B cell (primary cell): ENCODE measurements around the gene KDM4E. TPM values are rescaled to one million over a fixed set of nuclear protein-coding genes. Genes with fewer than 3 reads are reported as not detected.
A peak's percentile ranks its signal among the peaks of the same experiment; 100 is the strongest.

Source experiments
- ATAC-seq: fragments of 200-7000 bp; cut with Tn5 transposase; one replicate; pipeline ENCODE4 v1.10.0; 2021; ENCODE audit warnings: low read depth, mild to moderate bottlenecking, moderate number of reproducible peaks, moderate library complexity
- CTCF ChIA-PET: fragments of 350-600 bp; sonication (Branson Sonifier 250); formaldehyde crosslinking; loops from one replicate; lab custom pipeline; 2021; ENCODE audit warnings: antibody characterized with exemption, inconsistent platforms; lab: Charles Lee
- POLR2A ChIA-PET: fragments of 350-600 bp; sonication (Branson Sonifier 250); formaldehyde crosslinking; loops from one replicate; lab custom pipeline; 2021; ENCODE audit warnings: antibody characterized with exemption; lab: Charles Lee
- DNase-seq: peaks from one replicate; pipeline ENCODE4 v3.0.0; 2013
- H2AFZ ChIP-seq: 2 replicates; pipeline ENCODE4 v1.6.1; 2012; ENCODE audit warnings: mild to moderate bottlenecking, low read depth, low read length; ENCODE audit not compliant: insufficient read depth, poor library complexity, severe bottlenecking
- H3K27ac ChIP-seq, 2 donors: 1 replicate in 1 of 2; 2 replicates in 1 of 2; pipeline ENCODE4 v1.5.1; 2012 to 2013; ENCODE audit warnings: low read length in 2 of 2, mild to moderate bottlenecking in 2 of 2, moderate library complexity in 1 of 2
- H3K27me3 ChIP-seq, 4 experiments: fragments of 200-600 bp in 1 of 4; sonication (generic) in 1 of 4; replicated peaks in 1 of 4; 1 replicate in 2 of 4; 2 replicates in 2 of 4; pipeline versions ENCODE4 v1.6.1 to v1.7.0; 2013 to 2016; ENCODE audit warnings: low read length in 3 of 4, mild to moderate bottlenecking in 2 of 4, mixed read lengths in 1 of 4, moderate library complexity in 1 of 4; ENCODE audit not compliant: insufficient read depth in 4 of 4, control insufficient read depth in 3 of 4; ENCODE audit errors: control extremely low read depth in 1 of 4
- H3K36me3 ChIP-seq, 2 experiments: replicated peaks in 1 of 2; 1 replicate in 1 of 2; 2 replicates in 1 of 2; pipeline versions ENCODE4 v1.6.1 to v1.7.1; 2013; ENCODE audit warnings: low read length in 1 of 2; ENCODE audit not compliant: insufficient read depth in 2 of 2, control insufficient read depth in 1 of 2; ENCODE audit errors: control extremely low read depth in 1 of 2, extremely low read depth in 1 of 2
- H3K4me1 ChIP-seq, 2 donors: fragments of 200-600 bp in 1 of 2; sonication (generic) in 1 of 2; 1 replicate in 1 of 2; 2 replicates in 1 of 2; pipeline versions ENCODE4 v1.5.1 to v1.6.1; 2013 to 2017; ENCODE audit warnings: low read length in 2 of 2; ENCODE audit not compliant: control insufficient read depth in 2 of 2, insufficient read depth in 2 of 2
- H3K4me2 ChIP-seq: replicated peaks from 2 replicates; pipeline ENCODE3; 2012; ENCODE audit warnings: mild to moderate bottlenecking, low read depth, low read length; ENCODE audit not compliant: poor library complexity, severe bottlenecking
- H3K4me3 ChIP-seq, 5 experiments: fragments of 200-600 bp in 1 of 5; sonication (generic) in 1 of 5; 1 replicate in 3 of 5; 2 replicates in 2 of 5; pipeline versions ENCODE4 v1.5.1 to v1.7.0; 2011 to 2016; ENCODE audit warnings: low read length in 4 of 5, mild to moderate bottlenecking in 4 of 5, low read depth in 2 of 5, control low read depth in 1 of 5, moderate library complexity in 1 of 5; ENCODE audit not compliant: insufficient read depth in 1 of 5; ENCODE audit errors: control extremely low read depth in 1 of 5, extremely low read depth in 1 of 5
- H3K79me2 ChIP-seq: fragments of 200-600 bp; sonication (generic); one replicate; pipeline ENCODE4 v1.6.0; 2016; ENCODE audit warnings: low read length; ENCODE audit not compliant: control insufficient read depth, insufficient read depth
- H3K9ac ChIP-seq: fragments of 200-600 bp; sonication (generic); 2 replicates; pipeline ENCODE4 v1.6.1; 2017; ENCODE audit warnings: mild to moderate bottlenecking, low read length, moderate library complexity
- H3K9me3 ChIP-seq, 3 donors: one replicate each; pipeline versions ENCODE4 v1.6.1 to v1.7.1; 2013; ENCODE audit warnings: low read length in 2 of 3; ENCODE audit not compliant: control insufficient read depth in 2 of 3, insufficient read depth in 1 of 3; ENCODE audit errors: control extremely low read depth in 1 of 3
- H4K20me1 ChIP-seq: 2 replicates; pipeline ENCODE4 v1.6.0; 2012; ENCODE audit warnings: mild to moderate bottlenecking, low read length; ENCODE audit not compliant: insufficient read depth, control insufficient read depth, poor library complexity, severe bottlenecking
- H3K27ac Mint-ChIP-seq: one replicate; pipeline ENCODE4 v1.8.0; 2021; ENCODE audit warnings: mixed read lengths
- H3K27me3 Mint-ChIP-seq: one replicate; pipeline ENCODE4 v1.8.0; 2021; ENCODE audit warnings: mixed read lengths
- H3K4me1 Mint-ChIP-seq: one replicate; pipeline ENCODE4 v1.8.0; 2021; ENCODE audit warnings: mixed read lengths
- H3K4me3 Mint-ChIP-seq: one replicate; pipeline ENCODE4 v1.8.0; 2021; ENCODE audit warnings: mixed read lengths
- H3K9me3 Mint-ChIP-seq: one replicate; pipeline ENCODE4 v1.8.0; 2022; ENCODE audit warnings: mixed read lengths; ENCODE audit not compliant: insufficient read depth
- CTCF ChIP-seq: fragments of 200-600 bp; IDR thresholded peaks from one replicate; pipeline ENCODE4 v1.8.0; 2022; ENCODE audit warnings: antibody characterized with exemption, mild to moderate bottlenecking
- EZH2 ChIP-seq: IDR thresholded peaks from 2 replicates; pipeline ENCODE4 v1.6.1; 2012; ENCODE audit warnings: borderline replicate concordance, low read depth, mild to moderate bottlenecking, moderate library complexity, low read length; ENCODE audit not compliant: insufficient read depth, poor library complexity, severe bottlenecking
- WGBS: methylation state at CpG from one replicate; pipeline ENCODE4 v1.1.5; 2013; ENCODE audit warnings: missing lambda C conversion rate; ENCODE audit not compliant: insufficient coverage; 5-methylcytosine and 5-hydroxymethylcytosine counted together
- intact Hi-C: fragments of 100-400 bp; cut with micrococcal nuclease; formaldehyde crosslinking; loops from one replicate; pipeline ENCODE4 v1.10.0; 2022
- polyA plus RNA-seq: library from polyadenylated mRNA; depleted of rRNA; stranded (reverse); fragments of >200 nt; gene quantifications from 2 replicates; pipeline ENCODE4 v1.2.3, GENCODE V29; 2012
- total RNA-seq, 2 donors: library from RNA; stranded (reverse); fragments of 120-200 nt in 1 of 2; gene quantifications; 1 replicate in 1 of 2; 2 replicates in 1 of 2; pipeline versions ENCODE4 v1.2.3 to v1.2.4, GENCODE V29; 2013 to 2022

The KDM4E gene
- total and polyA plus RNA-seq, 2 donors (not counting 1 experiment from before 2014, with no cell fraction given) = not detected

DNA sequence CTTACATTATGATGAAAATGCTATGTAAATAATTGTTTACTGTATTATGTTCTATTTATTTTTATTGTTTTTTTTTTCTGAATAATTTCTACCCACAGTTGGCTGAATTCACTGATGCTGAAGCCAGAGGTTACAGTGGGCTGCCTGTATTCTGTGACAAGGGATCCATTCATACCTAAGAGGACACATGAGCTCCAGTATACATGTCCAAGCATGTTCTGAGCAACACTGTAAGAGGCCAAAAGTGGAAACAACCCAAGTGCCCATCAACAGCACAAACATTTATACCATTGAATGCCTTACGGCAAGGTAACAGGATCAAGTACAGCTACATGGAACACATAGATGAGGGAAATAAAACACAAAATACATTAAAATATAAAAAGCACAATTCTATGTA lies 40.3 kb downstream of the KDM4E start:
- ChIA-PET POLR2A (interaction anchor here (1.4 kb wide), 1 partner anchor 24 kb away, joined by 3 read pairs; no protein-coding TSS in a partner anchor), CTCF (interaction anchor here (2.9 to 6.6 kb wide), 2 partner anchors 85 to 92 kb away, joined by 14 to 106 read pairs; partner anchors contain the start of genes CWC15 and KDM4D)
- Histone ChIP-seq H2AFZ (no peak overlapping the region), H3K9me3 (no peaks in the 10 kb centered on the region), H3K27ac (no peak overlapping the region), H3K4me3 (no peak overlapping the region), H3K4me2 (no peak overlapping the region), H3K9ac (no peak overlapping the region), H4K20me1 (peaks cover 1% of the 10 kb centered on the region), H3K27me3 (no peaks in the 10 kb centered on the region), H3K36me3 (peaks cover 0 to 1% of the 10 kb centered on the region in 2 experiments), H3K4me1 (peaks cover 10 to 17% of the 10 kb centered on the region in 2 donors), H3K79me2 (peaks cover 27% of the 10 kb centered on the region)
- DNase-seq = no peak
- WGBS = no CpG with 5 or more reads among the region's 1 CpG
- intact Hi-C loops = loop anchor here (5.0 kb wide), 1 partner anchor 1868 kb away; the partner anchor contains the start of gene SLC36A4
- no peaks in the 10 kb centered on the region for H3K9me3 Mint-ChIP-seq
- ATAC-seq = no peak
- TF ChIP-seq CTCF = no peak
- TF ChIP-seq EZH2 = no peak
- H3K4me1 Mint-ChIP-seq = peaks cover 16% of the 10 kb centered on the region
- H3K27me3 Mint-ChIP-seq = peaks cover 2% of the 10 kb centered on the region
- no peak overlapping the region for H3K4me3 Mint-ChIP-seq
- H3K27ac Mint-ChIP-seq = no peak overlapping the region

DNA sequence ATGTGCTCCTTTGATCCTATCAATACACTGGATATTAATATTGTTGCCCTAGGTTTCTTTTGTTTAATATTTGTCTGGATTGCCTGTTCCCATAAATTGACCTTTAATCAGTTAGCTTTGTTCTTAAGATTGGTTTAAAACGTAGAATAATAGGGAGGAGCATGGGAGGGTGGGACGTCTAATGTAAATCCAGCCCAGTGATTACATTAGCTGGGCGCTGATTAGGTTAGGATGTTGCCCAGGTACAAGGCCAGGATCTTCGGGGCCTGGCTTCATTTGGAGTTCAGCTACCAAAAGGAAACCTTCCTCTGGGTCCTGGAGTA lies 41.6 kb downstream of the KDM4E start, which contains the start of gene SRSF8:
SRSF8 (plus strand) TSS at position 204 of the 323 bp plus-strand sequence. CDS start 308 bp downstream, outside the sequence.
- Histone ChIP-seq H3K27ac (peak within 1 kb of the TSS; percentile 78 to 87), H3K79me2 (peaks cover 34% of the 10 kb centered on the region), H4K20me1 (peaks cover 7% of the 10 kb centered on the region), H3K27me3 (no peaks in the 10 kb centered on the region), H3K36me3 (peaks cover 0 to 5% of the 10 kb centered on the region in 2 experiments), H3K9ac (peak within 1 kb of the TSS; percentile 78), H3K9me3 (no peaks in the 10 kb centered on the region), H3K4me3 (peak within 1 kb of the TSS; percentile 70 to 95 (median 93)), H3K4me2 (peak within 1 kb of the TSS; percentile 68), H3K4me1 (peaks cover 14 to 22% of the 10 kb centered on the region in 2 donors), H2AFZ (peak within 1 kb of the TSS; percentile 78)
- H3K27me3 Mint-ChIP-seq = no peaks in the 10 kb centered on the region
- peak within 1 kb of the TSS; percentile 100 for H3K27ac Mint-ChIP-seq
- intact Hi-C loops = loop anchor here (1.0 to 5.0 kb wide), 4 partner anchors 23 to 1869 kb away; partner anchors contain the start of genes ENDOD1, JRKL and SLC36A4
- peaks cover 25% of the 10 kb centered on the region for H3K4me1 Mint-ChIP-seq
- peak within 1 kb of the TSS; percentile 100 for H3K4me3 Mint-ChIP-seq
- ATAC-seq (peak; percentile 12), DNase-seq (no peak)
- no peak for TF ChIP-seq EZH2
- WGBS = 0% methylated on average over 2 of the region's 4 CpGs
- POLR2A ChIA-PET = interaction anchor here (0.8 to 5.2 kb wide), 6 partner anchors 23 to 724 kb away, joined by 5 to 46 read pairs (median 12); partner anchors contain the start of genes CEP57, CWC15, ENDOD1 and FAM76B
- CTCF ChIA-PET = interaction anchor here (0.7 to 9.3 kb wide), 20 partner anchors 9 to 1276 kb away, joined by 3 to 135 read pairs (median 6); partner anchors contain the start of genes CEP57, CWC15, ENDOD1 and FAM76B
- H3K9me3 Mint-ChIP-seq = no peaks in the 10 kb centered on the region
